HG03469 (cell line): Measurements from ENCODE around the gene IFNGR1.

Experiments used
- ATAC-seq: cut with Tn5 transposase; IDR thresholded peaks from one replicate; pipeline ENCODE4 v1.9.1; 2021; ENCODE audit warnings: mild to moderate bottlenecking, moderate library complexity, moderate number of reproducible peaks; ENCODE audit not compliant: unreplicated experiment

The IFNGR1 gene

GRCh38 chr6:137181891-137182653 is 37.1 kb downstream of the IFNGR1 start:
- no peak for ATAC-seq

GRCh38 chr6:137177611-137178010 is 41.6 kb downstream of the IFNGR1 start:
- no peak for ATAC-seq

DNA sequence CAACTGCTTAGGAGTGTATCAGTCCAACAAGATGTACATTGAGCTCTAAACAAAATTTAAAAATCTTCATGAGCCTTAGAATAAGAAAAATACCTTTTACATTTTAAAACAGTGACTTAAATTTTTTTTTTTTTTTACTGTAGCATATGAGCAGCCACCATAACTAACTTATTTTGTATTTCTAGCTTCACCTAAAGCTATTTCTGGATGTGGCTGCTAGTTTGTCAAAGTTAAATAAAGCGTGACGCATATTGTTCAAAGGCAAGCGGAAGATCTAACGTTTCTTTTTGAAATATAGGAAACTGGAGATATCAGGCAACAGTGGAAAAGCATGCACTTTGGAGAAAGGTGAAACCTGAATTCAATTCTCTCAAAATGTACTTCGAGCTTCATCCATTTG is 42.5 kb downstream of the IFNGR1 start:
- ATAC-seq, result no peak

DNA sequence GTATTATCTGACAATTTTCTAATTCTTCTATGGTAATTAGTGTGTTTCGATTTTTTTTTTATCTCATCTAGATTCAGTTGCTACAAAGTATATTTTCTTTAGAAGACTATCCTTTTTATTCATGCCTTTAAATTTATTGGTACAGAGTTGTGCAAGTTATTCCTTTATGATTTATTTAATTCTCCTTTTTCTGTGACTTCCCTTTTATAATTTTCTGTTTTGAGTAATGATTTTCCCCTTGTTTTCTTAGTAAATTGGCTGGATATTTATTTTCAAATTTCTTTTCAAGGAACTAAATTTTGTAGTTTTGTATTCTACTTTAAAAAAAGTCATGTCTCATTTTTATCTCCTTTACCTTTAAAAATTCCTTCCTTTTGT is 43.3 kb downstream of the IFNGR1 start:
- no peak for ATAC-seq

DNA sequence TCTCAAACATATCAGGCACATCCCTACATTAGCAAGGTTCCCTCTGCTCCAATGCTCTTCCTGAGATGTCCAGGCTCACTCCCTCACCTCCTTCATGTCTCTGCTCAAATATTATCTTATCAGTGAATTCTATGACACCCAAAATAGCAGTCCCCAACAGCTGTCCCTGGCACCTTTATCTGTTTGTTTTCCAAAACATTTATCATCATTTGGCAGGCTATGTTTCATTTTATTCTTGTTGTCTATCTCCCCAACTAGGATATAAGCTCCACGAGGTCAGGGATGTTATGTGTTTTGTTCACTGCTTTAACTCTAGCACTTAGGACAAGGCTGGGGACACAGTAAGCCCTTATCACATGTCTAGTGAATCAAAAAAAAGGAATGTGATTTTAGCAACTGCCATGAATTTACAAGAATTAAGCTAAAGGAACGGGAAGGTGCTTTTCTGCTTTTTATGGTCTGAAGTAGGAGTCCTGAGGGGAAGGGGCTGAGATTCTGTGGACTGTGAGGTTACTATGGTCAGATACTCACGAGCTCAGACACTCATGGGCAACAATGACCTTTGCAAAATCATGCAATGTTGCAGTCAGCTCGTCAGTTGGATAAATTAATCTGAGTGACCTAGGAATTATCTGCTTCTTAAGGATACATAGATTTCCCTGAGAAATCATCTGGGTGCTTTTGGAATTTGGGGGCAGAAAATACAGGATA is 43.9 kb downstream of the IFNGR1 start:
- no peak for ATAC-seq

DNA sequence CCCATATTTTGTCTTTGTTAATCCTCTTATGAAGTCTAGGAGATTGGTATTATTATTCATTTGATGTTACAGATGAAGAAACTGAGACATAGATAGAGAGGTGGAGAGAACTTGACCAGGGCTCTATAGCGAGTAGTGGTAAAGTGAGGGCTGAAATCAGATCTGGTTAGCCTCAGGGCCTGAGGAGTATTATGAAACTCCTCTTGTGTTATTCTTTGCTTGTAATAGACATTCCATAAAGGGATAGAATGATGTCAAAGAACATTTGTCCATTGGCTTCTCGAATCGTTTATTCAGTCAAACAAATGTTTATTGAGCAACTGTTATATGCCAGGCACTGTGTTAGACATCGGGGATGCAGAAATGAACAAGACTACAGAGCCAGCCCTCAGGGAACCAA is 45.7 kb downstream of the IFNGR1 start, which contains the start of gene IL22RA2:
TSS of gene IL22RA2 (minus strand) at position 144 of the 400 bp plus-strand sequence. CDS start 11,895 bp downstream, outside the sequence.
- no peak for ATAC-seq

GRCh38 chr6:137172734-137173431 is 46.3 kb downstream of the IFNGR1 start:
- no peak for ATAC-seq

DNA sequence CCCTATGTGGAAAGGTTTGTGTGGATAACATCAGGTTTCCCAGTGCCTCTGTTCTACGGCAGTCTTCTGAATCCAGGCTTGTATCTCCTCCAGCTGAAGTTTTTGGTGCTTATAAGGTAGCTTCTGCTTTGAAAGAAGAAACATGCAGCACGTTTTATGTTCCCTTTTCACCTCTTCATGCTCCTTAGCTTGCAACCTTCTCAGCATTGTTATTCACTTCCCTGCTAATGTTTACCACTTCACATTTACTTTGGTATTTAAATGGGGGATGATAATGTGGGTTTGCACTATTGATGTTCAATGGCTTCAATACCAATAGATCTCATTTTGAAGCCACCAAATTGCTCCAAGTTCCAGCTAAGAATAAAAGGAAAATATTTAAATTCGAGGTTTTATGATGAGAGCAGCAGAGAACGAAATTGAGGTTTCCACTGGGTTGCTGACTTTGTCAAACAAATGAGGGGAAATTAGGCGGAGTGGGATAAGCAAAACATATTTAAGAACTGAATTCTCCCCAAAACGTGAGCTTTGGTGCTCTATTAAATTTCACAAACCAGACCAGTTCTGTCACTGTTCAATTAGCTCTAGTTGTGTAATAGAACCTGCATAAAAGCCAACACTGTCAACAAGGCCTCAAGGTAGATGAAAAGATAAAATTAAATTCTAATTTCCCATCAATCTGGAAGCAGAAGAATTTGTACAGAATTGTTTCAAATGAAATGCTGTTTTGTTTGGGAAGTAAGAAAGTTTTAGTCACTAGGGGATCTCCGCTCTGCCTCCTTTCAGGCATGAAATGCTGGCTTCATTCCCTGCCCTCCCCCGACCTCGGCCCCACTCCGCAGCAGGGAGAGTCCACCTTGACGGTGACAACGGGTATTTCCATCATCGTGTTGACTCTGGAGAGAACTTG is 47.1 kb downstream of the IFNGR1 start:
- ATAC-seq, result no peak

DNA sequence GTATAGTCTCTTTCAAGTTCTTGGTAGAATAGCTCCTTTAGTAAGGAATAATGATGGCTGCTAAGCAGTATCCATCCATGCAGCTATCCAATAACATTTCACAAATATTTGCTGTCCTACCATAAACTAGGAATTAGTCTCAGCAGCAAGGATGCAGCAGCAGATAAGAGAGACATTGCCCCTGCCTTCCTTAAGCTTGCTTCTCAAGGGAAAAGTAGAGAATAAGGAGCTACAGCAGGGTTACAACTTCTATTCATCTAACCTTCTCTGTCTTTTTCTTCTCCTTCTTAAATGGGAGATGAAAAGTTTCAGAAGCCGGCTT is 48.2 kb downstream of the IFNGR1 start:
- no peak for ATAC-seq

- ATAC-seq, result no peak
Observed at GRCh38 chr6:137170266-137171052, 48.7 kb downstream of the IFNGR1 start.

- no peak for ATAC-seq
Observed at GRCh38 chr6:137167702-137168377, 51.3 kb downstream of the IFNGR1 start.

- ATAC-seq, result no peak
Observed at GRCh38 chr6:137166247-137167098, 52.7 kb downstream of the IFNGR1 start.

DNA sequence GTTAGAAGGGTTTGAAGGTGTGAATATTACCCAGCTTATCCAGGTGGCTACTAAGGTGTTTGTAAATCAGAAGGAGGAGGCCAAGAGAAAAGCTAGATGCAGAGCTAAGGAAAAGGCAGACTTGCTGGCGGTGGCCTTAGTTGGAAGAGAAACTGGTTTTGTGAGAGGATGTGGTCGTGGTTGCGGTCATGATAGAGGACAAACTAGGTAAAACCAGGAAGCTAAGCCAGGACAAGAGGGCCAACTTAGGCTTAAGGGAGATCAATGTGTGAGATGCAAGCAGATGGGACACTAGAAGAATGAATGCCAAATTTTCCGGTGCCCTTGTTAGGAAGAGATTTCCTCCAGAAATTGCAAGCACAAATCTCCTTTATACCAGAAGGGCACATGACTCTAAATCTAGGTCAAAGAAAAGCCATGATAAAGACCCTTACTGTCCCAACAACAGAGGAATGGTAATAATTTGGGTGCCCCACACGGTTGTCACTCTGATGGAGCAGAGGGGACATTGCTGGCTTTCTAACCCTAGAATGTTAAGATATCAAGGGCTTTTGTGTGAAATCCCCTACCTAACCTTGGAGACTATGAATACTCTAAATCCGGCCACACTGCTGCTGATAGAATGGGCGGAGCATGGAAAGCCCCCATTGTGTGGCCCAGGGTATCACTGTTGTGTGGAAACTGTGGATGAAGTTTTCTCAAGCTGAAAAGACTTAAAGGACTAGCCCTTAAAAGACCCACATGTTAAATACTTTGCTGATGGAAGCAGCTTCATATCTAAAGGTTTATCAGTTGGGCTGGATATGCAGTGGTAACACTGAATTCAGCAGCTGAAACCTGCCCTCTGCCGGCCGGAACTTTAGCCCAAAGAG is 53.6 kb downstream of the IFNGR1 start:
- ATAC-seq, result no peak

GRCh38 chr6:137163732-137164318 is 55.4 kb downstream of the IFNGR1 start:
- ATAC-seq, result no peak

- ATAC-seq, result no peak
Observed at GRCh38 chr6:137162692-137163306, 56.4 kb downstream of the IFNGR1 start.

GRCh38 chr6:137161949-137162348 is 57.2 kb downstream of the IFNGR1 start:
- no peak for ATAC-seq

GRCh38 chr6:137160763-137161162 is 58.4 kb downstream of the IFNGR1 start:
- no peak for ATAC-seq
